Progenitor cell of endocrine pancreas (in vitro differentiated cells): ENCODE results near the gene CPEB2. TPM values are rescaled to one million over a fixed set of nuclear protein-coding genes. Genes with fewer than 3 reads are reported as not detected.

Experiments
- DNase-seq: peaks from one replicate; pipeline ENCODE4 v3.0.0; 2021; ENCODE audit warnings: low spot score; ENCODE audit not compliant: unreplicated experiment
- H3K27ac Mint-ChIP-seq: 2 replicates; pipeline ENCODE4 v1.8.0; 2021; ENCODE audit warnings: mild to moderate bottlenecking, moderate library complexity, mixed read lengths
- H3K27me3 Mint-ChIP-seq: 2 replicates; pipeline ENCODE4 v1.8.0; 2021; ENCODE audit warnings: mixed read lengths
- H3K36me3 Mint-ChIP-seq: 2 replicates; pipeline ENCODE4 v1.8.0; 2022; ENCODE audit warnings: mixed read lengths; ENCODE audit not compliant: insufficient read depth
- H3K4me1 Mint-ChIP-seq: 2 replicates; pipeline ENCODE4 v1.8.0; 2021; ENCODE audit warnings: low read depth, mixed read lengths
- H3K4me3 Mint-ChIP-seq: 2 replicates; pipeline ENCODE4 v1.8.0; 2021; ENCODE audit warnings: low read depth, mild to moderate bottlenecking, moderate library complexity, mixed read lengths
- H3K9me3 Mint-ChIP-seq: 2 replicates; pipeline ENCODE4 v1.8.0; 2021; ENCODE audit warnings: low read depth, mixed read lengths
- CTCF ChIP-seq: fragments of 200-600 bp; sonication (generic); IDR thresholded peaks from one replicate; pipeline ENCODE4 v1.5.0; 2021; ENCODE audit warnings: antibody characterized with exemption, mild to moderate bottlenecking; ENCODE audit not compliant: unreplicated experiment
- total RNA-seq: library from RNA; stranded (reverse); gene quantifications from 2 replicates; pipeline ENCODE4 v1.2.1, GENCODE V29; 2021

Gene CPEB2
- total RNA-seq, 1 donor from 2014 or later: 3.5 TPM

DNA sequence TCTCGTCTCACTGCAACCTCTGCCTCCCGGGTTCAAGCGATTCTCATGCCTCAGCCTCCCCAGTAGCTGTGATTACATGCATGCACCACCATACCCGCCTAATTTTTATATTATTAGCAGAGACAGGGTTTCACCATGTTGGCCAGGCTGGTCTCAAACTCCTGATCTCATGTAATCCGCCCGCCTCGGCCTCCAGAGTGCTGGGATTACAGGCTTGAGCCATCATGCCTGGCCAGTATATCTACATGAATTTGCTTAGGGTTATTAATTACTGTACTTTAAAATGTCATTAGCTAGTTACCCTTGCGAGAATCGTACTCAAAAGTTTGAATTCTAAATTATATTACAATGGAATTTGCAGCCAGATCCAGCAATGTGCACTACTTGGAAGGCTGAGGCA is 8.9 kb downstream of the CPEB2 start:
- Mint-ChIP-seq H3K36me3 (no peaks in the 10 kb centered on the region), H3K9me3 (no peaks in the 10 kb centered on the region), H3K27ac (no peak overlapping the region), H3K27me3 (peaks cover 6% of the 10 kb centered on the region), H3K4me3 (no peak overlapping the region), H3K4me1 (no peaks in the 10 kb centered on the region)
- TF ChIP-seq CTCF: no peak
- no peak for DNase-seq

GRCh38 chr4:15012017-15012788 is 9.9 kb downstream of the CPEB2 start:
- Mint-ChIP-seq H3K4me3 (no peak overlapping the region), H3K27ac (no peak overlapping the region), H3K27me3 (peaks cover 2% of the 10 kb centered on the region), H3K36me3 (no peaks in the 10 kb centered on the region), H3K9me3 (no peaks in the 10 kb centered on the region), H3K4me1 (no peaks in the 10 kb centered on the region)
- TF ChIP-seq CTCF: no peak
- DNase-seq: no peak

DNA sequence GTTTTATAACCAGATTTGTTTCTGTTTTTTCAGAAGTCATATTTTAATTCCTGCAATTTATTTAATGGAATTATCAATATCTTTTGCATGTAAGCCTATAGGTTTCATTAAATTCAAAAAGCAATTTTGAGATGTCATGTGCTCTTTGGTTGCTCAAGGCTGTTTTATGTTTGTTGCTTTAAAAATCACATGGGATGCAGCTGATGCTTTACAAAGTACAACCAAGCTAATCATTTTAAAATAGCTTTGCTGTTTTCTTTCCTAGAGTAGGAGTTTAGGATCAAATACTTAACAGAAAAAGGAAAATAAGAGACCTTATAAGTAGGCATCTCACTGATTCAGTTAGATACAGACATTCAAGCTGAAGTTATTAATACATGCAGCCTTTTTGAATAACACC is 11.3 kb downstream of the CPEB2 start:
- Mint-ChIP-seq H3K9me3 (no peaks in the 10 kb centered on the region), H3K27ac (no peak overlapping the region), H3K4me1 (no peaks in the 10 kb centered on the region), H3K36me3 (no peaks in the 10 kb centered on the region), H3K4me3 (no peak overlapping the region), H3K27me3 (no peaks in the 10 kb centered on the region)
- no peak for TF ChIP-seq CTCF
- no peak for DNase-seq

DNA sequence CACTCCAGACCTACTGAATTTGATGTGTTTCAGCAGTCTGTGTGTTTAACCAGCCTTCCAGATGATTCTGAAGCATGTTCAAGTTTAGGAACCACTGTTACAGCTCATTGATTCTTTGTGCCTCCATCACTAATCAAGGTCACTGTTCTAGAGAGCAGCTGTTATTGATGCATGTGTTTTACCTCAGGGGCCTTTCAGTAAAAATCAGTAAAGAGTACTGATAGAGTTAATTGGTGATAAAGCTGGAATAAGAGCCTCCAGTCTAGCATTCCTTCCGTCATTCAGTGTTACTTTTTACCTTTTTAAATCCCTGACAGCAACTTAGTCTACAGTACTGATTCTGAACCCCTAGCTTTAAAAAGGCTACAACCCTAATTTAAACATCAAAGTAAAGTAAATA is 12.9 kb downstream of the CPEB2 start:
- Mint-ChIP-seq H3K9me3 (no peaks in the 10 kb centered on the region), H3K27me3 (no peaks in the 10 kb centered on the region), H3K4me3 (no peak overlapping the region), H3K4me1 (no peaks in the 10 kb centered on the region), H3K36me3 (no peaks in the 10 kb centered on the region), H3K27ac (no peak overlapping the region)
- no peak for TF ChIP-seq CTCF
- DNase-seq: no peak

DNA sequence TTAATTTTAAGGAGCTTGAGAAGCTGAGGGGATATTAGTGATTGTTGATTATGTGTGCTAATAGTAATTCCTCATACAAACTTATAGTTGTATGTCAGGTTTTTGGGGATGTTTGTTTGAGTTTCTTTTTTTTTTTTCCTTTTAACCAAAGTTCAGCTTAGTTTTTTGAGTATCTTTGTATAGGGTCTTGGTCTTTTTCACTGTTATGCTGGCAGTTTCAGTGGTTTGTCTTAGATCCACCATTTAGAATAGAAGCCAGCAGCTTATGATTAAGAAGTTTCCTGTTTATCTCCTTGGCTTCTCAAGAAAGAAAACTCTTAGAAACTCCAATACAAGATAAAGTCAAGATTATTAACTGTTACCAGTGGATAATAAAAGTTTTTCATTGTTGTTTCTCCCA is 16.1 kb downstream of the CPEB2 start:
- Mint-ChIP-seq H3K4me1 (no peaks in the 10 kb centered on the region), H3K27ac (no peak overlapping the region), H3K27me3 (no peaks in the 10 kb centered on the region), H3K36me3 (no peaks in the 10 kb centered on the region), H3K4me3 (no peak overlapping the region), H3K9me3 (no peaks in the 10 kb centered on the region)
- DNase-seq: no peak
- no peak for TF ChIP-seq CTCF
